K562 (cell line): ENCODE data around the gene KCNH3. TPM values are rescaled to one million over a fixed set of nuclear protein-coding genes. Genes with fewer than 3 reads are reported as not detected.

Source experiments
- ATAC-seq: fragments of 200-7000 bp; cut with Tn5 transposase; 3 replicates; pipeline ENCODE4 v1.9.1; 2020; ENCODE audit warnings: moderate library complexity
- BruUV-seq: library from RNA; stranded (reverse); fragments of 400-500 nt; replicated peaks from 2 replicates; lab custom pipeline; 2021; lab: Mats Ljungman, UMichigan
- CTCF ChIA-PET: fragments of 300-600 bp; formaldehyde crosslinking; extraction: SDS; loops from one replicate; lab custom pipeline; 2021; ENCODE audit warnings: low intra/inter-chr PET ratio; lab: Yijun Ruan, JAX
- POLR2A ChIA-PET: fragments of 300-600, 350-650 bp; sonication (Branson Sonifier 250); formaldehyde crosslinking; extraction: SDS; loops from one replicate; lab custom pipeline; 2021; ENCODE audit warnings: antibody characterized with exemption, inconsistent platforms; lab: Yijun Ruan, JAX
- DNase-seq, 4 experiments: peaks; one replicate each; pipeline versions ENCODE4 v3.0.0 to v3.0.0-alpha.2; 2011 to 2018; ENCODE audit warnings: low spot score in 3 of 4, mixed read lengths in 3 of 4; ENCODE audit errors: extremely low read depth in 1 of 4
- FAIRE-seq: peaks from 2 replicates; lab custom pipeline; 2011; peaks lifted over from hg19 to GRCh38; lab: Jason Lieb, UNC
- H2AFZ ChIP-seq: 2 replicates; pipeline ENCODE4 v1.6.0; 2011; ENCODE audit warnings: low read depth, low read length, control low read depth, inconsistent platforms
- H3K27ac ChIP-seq: fragments of 200-600 bp; 3 replicates; pipeline ENCODE4 v1.8.0; 2011; ENCODE audit warnings: low read depth, mild to moderate bottlenecking, control low read depth, inconsistent platforms, low read length, moderate library complexity, mixed read lengths; ENCODE audit errors: extremely low read depth
- H3K27me3 ChIP-seq, 2 experiments: fragments of 300-600 bp in 1 of 2; 2 replicates in 1 of 2; 3 replicates in 1 of 2; pipeline versions ENCODE4 v1.6.0 to v1.8.0; 2011; ENCODE audit warnings: inconsistent platforms in 2 of 2, low read length in 2 of 2, mild to moderate bottlenecking in 1 of 2, mixed read lengths in 1 of 2, moderate library complexity in 1 of 2; ENCODE audit not compliant: control insufficient read depth in 2 of 2, insufficient read depth in 2 of 2
- H3K36me3 ChIP-seq: fragments of 300-600 bp; 3 replicates; pipeline ENCODE4 v1.8.0; 2011; ENCODE audit warnings: mild to moderate bottlenecking, low read length, inconsistent platforms; ENCODE audit not compliant: control insufficient read depth, insufficient read depth
- H3K4me1 ChIP-seq, 2 experiments: fragments of 200-600 bp in 1 of 2; replicated peaks in 1 of 2; 2 replicates in 1 of 2; 3 replicates in 1 of 2; pipeline versions ENCODE4 v1.5.1 to v1.8.0; 2011; ENCODE audit warnings: inconsistent platforms in 2 of 2, low read length in 2 of 2, mild to moderate bottlenecking in 1 of 2, mixed read lengths in 1 of 2, moderate library complexity in 1 of 2; ENCODE audit not compliant: control insufficient read depth in 2 of 2, insufficient read depth in 2 of 2
- H3K4me2 ChIP-seq: 2 replicates; pipeline ENCODE4 v1.6.1; 2011; ENCODE audit warnings: low read length, control low read depth, inconsistent platforms, mixed read lengths; ENCODE audit not compliant: insufficient read depth
- H3K4me3 ChIP-seq: fragments of 200-600 bp; sonication (generic), shearing (Covaris generic); 2 replicates; pipeline ENCODE4 v1.5.1; 2016; ENCODE audit warnings: control low read depth, inconsistent platforms
- H3K79me2 ChIP-seq: fragments of 200-600 bp; 3 replicates; pipeline ENCODE4 v1.8.0; 2011; ENCODE audit warnings: low read length, inconsistent platforms; ENCODE audit not compliant: control insufficient read depth, insufficient read depth
- H3K9ac ChIP-seq, 2 experiments: 2 replicates each; pipeline versions ENCODE4 v1.6.0 to v1.6.1; 2011; ENCODE audit warnings: low read depth in 2 of 2, low read length in 2 of 2, control low read depth in 1 of 2, inconsistent platforms in 1 of 2, mild to moderate bottlenecking in 1 of 2, mixed read lengths in 1 of 2; ENCODE audit not compliant: insufficient read depth in 1 of 2
- H3K9me1 ChIP-seq: one replicate; pipeline ENCODE4 v1.6.0; 2011; ENCODE audit warnings: inconsistent platforms, mild to moderate bottlenecking, low read length, moderate library complexity; ENCODE audit not compliant: control insufficient read depth, insufficient read depth
- H3K9me3 ChIP-seq: replicated peaks from 2 replicates; pipeline ENCODE4 v1.5.1; 2011; ENCODE audit warnings: low read depth, low read length, inconsistent platforms; ENCODE audit not compliant: control insufficient read depth, insufficient read depth
- H4K20me1 ChIP-seq: replicated peaks from 2 replicates; pipeline ENCODE4 v1.6.1; 2011; ENCODE audit warnings: low read length, inconsistent platforms, mixed read lengths; ENCODE audit not compliant: control insufficient read depth, insufficient read depth
- HMBOX1 ChIP-seq: sonication (generic); IDR thresholded peaks from 2 replicates; pipeline ENCODE4 v1.6.1; 2016
- KLF1 ChIP-seq: fragments of 450-650 bp; IDR thresholded peaks from 2 replicates; pipeline ENCODE4 v1.6.1; 2016; ENCODE audit warnings: missing genetic modification characterization, missing compliant biosample characterization
- LCOR ChIP-seq: sonication (generic); formaldehyde crosslinking; IDR thresholded peaks from 2 replicates; pipeline ENCODE4 v1.8.0; 2022; ENCODE audit warnings: mild to moderate bottlenecking, missing genetic modification reagents
- NFXL1 ChIP-seq: fragments of 450-650 bp; formaldehyde crosslinking; IDR thresholded peaks from 2 replicates; pipeline ENCODE4 v1.4.0; 2021; ENCODE audit warnings: mild to moderate bottlenecking
- SMAD4 ChIP-seq: fragments of 250-450 bp; sonication (Bioruptor Pico); conservative IDR thresholded peaks from 2 replicates; pipeline ENCODE4 v1.8.0; 2021; ENCODE audit warnings: inconsistent platforms, mild to moderate bottlenecking, moderate library complexity
- SRSF3 ChIP-seq: fragments of 200-400 bp; formaldehyde crosslinking; IDR thresholded peaks from 2 replicates; pipeline ENCODE4 v1.6.1; 2016; ENCODE audit warnings: mild to moderate bottlenecking, low read length, moderate library complexity; ENCODE audit not compliant: insufficient read depth
- STAT6 ChIP-seq: sonication (generic); formaldehyde crosslinking; IDR thresholded peaks from 2 replicates; pipeline ENCODE4 v1.8.1; 2023; ENCODE audit warnings: mild to moderate bottlenecking, missing genetic modification reagents
- THRAP3 ChIP-seq: fragments of 450-650 bp; IDR thresholded peaks from 2 replicates; pipeline ENCODE4 v1.6.1; 2016; ENCODE audit warnings: mild to moderate bottlenecking, inconsistent platforms, borderline replicate concordance
- ZNF511 ChIP-seq: sonication (generic); formaldehyde crosslinking; IDR thresholded peaks from 2 replicates; pipeline ENCODE4 v1.8.0; 2022; ENCODE audit warnings: mild to moderate bottlenecking, missing genetic modification reagents
- ZNF766 ChIP-seq: fragments of 200-800 bp; sonication (Bioruptor generic); conservative IDR thresholded peaks from 2 replicates; pipeline ENCODE4 v1.6.1; 2016; ENCODE audit warnings: missing genetic modification characterization, missing compliant biosample characterization
- ZSCAN29 ChIP-seq: fragments of 450-650 bp; IDR thresholded peaks from 2 replicates; pipeline ENCODE4 v1.6.1; 2017
- WGBS: fragments of 100-300 bp; shearing (Covaris generic); methylation state at CpG from one replicate; pipeline ENCODE4 v1.1.6; 2016; ENCODE audit warnings: low coverage, mixed read lengths; ENCODE audit not compliant: insufficient coverage; ENCODE audit errors: missing lambda C conversion rate; 5-methylcytosine and 5-hydroxymethylcytosine counted together
- in situ Hi-C: fragments of 300-500 bp; cut with MboI; formaldehyde crosslinking; loops from 4 replicates; pipeline ENCODE4 v1.15.0; 2018; ENCODE audit warnings: inconsistent platforms, mixed read lengths
- intact Hi-C: fragments of 100-400 bp; cut with micrococcal nuclease; formaldehyde crosslinking; loops from 2 replicates; pipeline ENCODE4 v1.14.2; 2022
- polyA plus RNA-seq, 8 experiments: library from polyadenylated mRNA; depleted of rRNA in 4 of 8; stranded (reverse) in 5 of 8; unstranded in 3 of 8; fragments of >200 nt; fragmentation: Nextera tagmentation in 2 of 8; fragmentation: Illumina TruSeq in 1 of 8; extraction: Ambion mirVana in 2 of 8; extraction: Trizol in 1 of 8; gene quantifications; 2 replicates each; pipeline versions ENCODE4 v1.2.1 to v1.2.3, GENCODE V29; 2011 to 2014; ENCODE audit warnings: inconsistent platforms in 1 of 8, missing spikeins in 1 of 8
- total RNA-seq, 7 experiments: library from RNA; depleted of rRNA in 6 of 7; stranded (reverse); fragments of >200 nt in 6 of 7; fragmentation: Illumina TruSeq in 2 of 7; extraction: Trizol in 2 of 7; gene quantifications; 2 replicates each; pipeline versions ENCODE4 v1.2.1 to v1.2.3, GENCODE V29; 2011 to 2021; ENCODE audit warnings: low replicate concordance in 1 of 7
- TF ChIP-seq, protein P1 (sequence below), 2 experiments: fragments of 150-350 bp in 1 of 2; IDR thresholded peaks; 2 replicates each; pipeline ENCODE4 v1.6.1; 2012 to 2016; ENCODE audit warnings: low read depth in 2 of 2, low read length in 2 of 2, mild to moderate bottlenecking in 1 of 2, moderate library complexity in 1 of 2

The KCNH3 gene
- total and polyA plus RNA-seq, 9 of the 15 experiments (the other 6 are each of a cell fraction or from before 2014, with no cell fraction given): 0.01 to 0.09 TPM; not detected in 7

- TF ChIP-seq STAT6 (no peak), SMAD4 (CRISPR knock-in tag) (no peak)
These were observed 42.1 kb upstream of the KCNH3 start (continued) for GRCh38 chr12:49496417-49497360.

- no peaks in the 10 kb centered on the region for H4K20me1 ChIP-seq
- no peak overlapping the region for H3K4me2 ChIP-seq
- no peaks in the 10 kb centered on the region for H3K9me1 ChIP-seq
- ATAC-seq (no peak), FAIRE-seq (no peak), DNase-seq (no peak)
- POLR2A ChIA-PET: interaction anchor here (0.9 kb wide), 1 partner anchor 135 kb away, joined by 3 read pairs; no protein-coding TSS in a partner anchor
- H3K4me3 ChIP-seq: no peak overlapping the region
- H3K36me3 ChIP-seq: peaks cover 7% of the 10 kb centered on the region; the same call in 2 of the 3 replicates
- in situ Hi-C loops (no loop called here), intact Hi-C loops (no loop called here)
- no peaks in the 10 kb centered on the region for H3K4me1 ChIP-seq
- H2AFZ ChIP-seq: no peak overlapping the region
- no peak overlapping the region for H3K9ac ChIP-seq
- no TSS peak for BruUV-seq
- H3K79me2 ChIP-seq: no peaks in the 10 kb centered on the region
- WGBS: 58% methylated on average over 1 of the region's 1 CpG
- H3K27ac ChIP-seq: no peak overlapping the region
- CTCF ChIA-PET: no interaction called here
- no peaks in the 10 kb centered on the region for H3K27me3 ChIP-seq
- H3K9me3 ChIP-seq: no peaks in the 10 kb centered on the region; the same call in 1 of the 2 replicates
- TF ChIP-seq LCOR: no peak
- TF ChIP-seq ZNF511: no peak
- no peak for TF ChIP-seq THRAP3
- TF ChIP-seq, protein P1, sequence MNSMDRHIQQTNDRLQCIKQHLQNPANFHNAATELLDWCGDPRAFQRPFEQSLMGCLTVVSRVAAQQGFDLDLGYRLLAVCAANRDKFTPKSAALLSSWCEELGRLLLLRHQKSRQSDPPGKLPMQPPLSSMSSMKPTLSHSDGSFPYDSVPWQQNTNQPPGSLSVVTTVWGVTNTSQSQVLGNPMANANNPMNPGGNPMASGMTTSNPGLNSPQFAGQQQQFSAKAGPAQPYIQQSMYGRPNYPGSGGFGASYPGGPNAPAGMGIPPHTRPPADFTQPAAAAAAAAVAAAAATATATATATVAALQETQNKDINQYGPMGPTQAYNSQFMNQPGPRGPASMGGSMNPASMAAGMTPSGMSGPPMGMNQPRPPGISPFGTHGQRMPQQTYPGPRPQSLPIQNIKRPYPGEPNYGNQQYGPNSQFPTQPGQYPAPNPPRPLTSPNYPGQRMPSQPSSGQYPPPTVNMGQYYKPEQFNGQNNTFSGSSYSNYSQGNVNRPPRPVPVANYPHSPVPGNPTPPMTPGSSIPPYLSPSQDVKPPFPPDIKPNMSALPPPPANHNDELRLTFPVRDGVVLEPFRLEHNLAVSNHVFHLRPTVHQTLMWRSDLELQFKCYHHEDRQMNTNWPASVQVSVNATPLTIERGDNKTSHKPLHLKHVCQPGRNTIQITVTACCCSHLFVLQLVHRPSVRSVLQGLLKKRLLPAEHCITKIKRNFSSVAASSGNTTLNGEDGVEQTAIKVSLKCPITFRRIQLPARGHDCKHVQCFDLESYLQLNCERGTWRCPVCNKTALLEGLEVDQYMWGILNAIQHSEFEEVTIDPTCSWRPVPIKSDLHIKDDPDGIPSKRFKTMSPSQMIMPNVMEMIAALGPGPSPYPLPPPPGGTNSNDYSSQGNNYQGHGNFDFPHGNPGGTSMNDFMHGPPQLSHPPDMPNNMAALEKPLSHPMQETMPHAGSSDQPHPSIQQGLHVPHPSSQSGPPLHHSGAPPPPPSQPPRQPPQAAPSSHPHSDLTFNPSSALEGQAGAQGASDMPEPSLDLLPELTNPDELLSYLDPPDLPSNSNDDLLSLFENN (IDR thresholded peaks at IDR 0.05; ENCODE audit: low read depth in 2 of 2, low read length in 2 of 2): no peak
- no peak for TF ChIP-seq SRSF3
- TF ChIP-seq ZSCAN29: no peak
- no peak for TF ChIP-seq NFXL1 (CRISPR knock-in tag)
- TF ChIP-seq ZNF766 (CRISPR knock-in tag): no peak
- no peak for TF ChIP-seq KLF1 (tag)
- TF ChIP-seq HMBOX1: no peak
These were observed 36.9 kb upstream of the KCNH3 start for GRCh38 chr12:49501895-49502294.
